GM18517 (cell line): ENCODE measurements around the gene RFFL.
A peak's percentile ranks its signal among the peaks of the same experiment; 100 is the strongest.
"Not testable (repeated sequence)": the region's sequence is repeated elsewhere in the genome, so short reads cannot be mapped to it uniquely, and the experiment has no call there.

Experiments used
- ATAC-seq: cut with Tn5 transposase; IDR thresholded peaks from one replicate; pipeline ENCODE4 v1.9.1; 2021; ENCODE audit warnings: mild to moderate bottlenecking, moderate library complexity; ENCODE audit not compliant: unreplicated experiment

The RFFL gene

GRCh38 chr17:35011671-35012216 is 51.8 kb downstream of the RFFL start:
- ATAC-seq = no peak

GRCh38 chr17:35010093-35010492 is 53.4 kb downstream of the RFFL start:
- ATAC-seq = no peak

GRCh38 chr17:35006961-35007360 is 56.5 kb downstream of the RFFL start:
- ATAC-seq = no peak

GRCh38 chr17:35006345-35006744 is 57.2 kb downstream of the RFFL start:
- no peak for ATAC-seq

- ATAC-seq = no peak
Observed at GRCh38 chr17:35003778-35004177, 59.7 kb downstream of the RFFL start.

- no peak for ATAC-seq
Observed at GRCh38 chr17:35002876-35003551, 60.5 kb downstream of the RFFL start.

- ATAC-seq = no peak
Observed at GRCh38 chr17:35001549-35001948, 62.0 kb downstream of the RFFL start.

- ATAC-seq = not testable (repeated sequence)
Observed at GRCh38 chr17:35000965-35001364, 62.5 kb downstream of the RFFL start.

- ATAC-seq = no peak
Observed at GRCh38 chr17:34999456-34999855, 64.1 kb downstream of the RFFL start.

GRCh38 chr17:34998205-34998604 is 65.3 kb downstream of the RFFL start:
- no peak for ATAC-seq

- no peak for ATAC-seq
Observed at GRCh38 chr17:34997355-34997862, 66.1 kb downstream of the RFFL start.

- ATAC-seq = no peak
Observed at GRCh38 chr17:34996422-34997285, 66.9 kb downstream of the RFFL start.

- no peak for ATAC-seq
Observed at GRCh38 chr17:34993031-34993430, 70.5 kb downstream of the RFFL start.

- ATAC-seq = no peak
Observed at GRCh38 chr17:34991606-34992005, 71.9 kb downstream of the RFFL start.

- ATAC-seq = no peak
Observed at GRCh38 chr17:34990921-34991365, 72.6 kb downstream of the RFFL start.

GRCh38 chr17:34989473-34989872 is 74.0 kb downstream of the RFFL start:
- ATAC-seq = no peak

GRCh38 chr17:34988644-34989043 is 74.9 kb downstream of the RFFL start:
- no peak for ATAC-seq

- ATAC-seq = no peak
Observed at GRCh38 chr17:34987232-34987631, 76.3 kb downstream of the RFFL start.

- ATAC-seq = no peak
Observed at GRCh38 chr17:34981538-34982241, 81.8 kb downstream of the RFFL start.

GRCh38 chr17:34980681-34981537 is 82.6 kb downstream of the RFFL start:
- ATAC-seq = peak; percentile 73
